ENCODE data around the gene U2AF1L4. TPM values are rescaled to one million over a fixed set of nuclear protein-coding genes. Genes with fewer than 3 reads are reported as not detected.
A peak's percentile ranks its signal among the peaks of the same experiment; 100 is the strongest.

U2AF1L4 gene
- polyA plus RNA-seq, 3 donors: 6.2 to 140 (median 8.7) TPM

GRCh38 chr19:35719402-35720162 lies 25.6 kb downstream of the U2AF1L4 start:
- WGBS (ENCODE audit: insufficient coverage): 93% methylated on average over 22 of the region's 32 CpGs
- H3K9ac ChIP-seq (ENCODE audit: insufficient read depth, low read length, poor library complexity, severe bottlenecking): peak overlapping the region; percentile 81
- peaks cover 33% of the 10 kb centered on the region for H3K79me2 ChIP-seq (ENCODE audit: insufficient read depth, low read length)
- peak overlapping the region; percentile 96 for H3K4me2 ChIP-seq (replicated peaks; ENCODE audit: extremely low read depth, low read length, poor library complexity, severe bottlenecking)
- DNase-seq: peak in 1 of 3 donors; percentile 4
- H3K4me3 ChIP-seq (replicated peaks in 1 of 3; ENCODE audit: low read depth in 2 of 3, low read length in 3 of 3): peak overlapping the region in 1 of 3 experiments; percentile 90
- H3K27me3 Mint-ChIP-seq (ENCODE audit: low read depth in 3 of 3): peaks cover 1 to 6% (median 1%) of the 10 kb centered on the region in 3 donors
- H3K27ac ChIP-seq (ENCODE audit: low read depth in 1 of 2, low read length in 2 of 2): no peak overlapping the region
- peaks cover 43 to 52% of the 10 kb centered on the region in 2 donors for H3K36me3 ChIP-seq (replicated peaks in 1 of 2; ENCODE audit: control insufficient read depth in 1 of 2, insufficient read depth in 2 of 2, low read length in 2 of 2)
- H3K4me1 ChIP-seq (ENCODE audit: control insufficient read depth in 1 of 2, insufficient read depth in 2 of 2, low read length in 2 of 2): peaks cover 23 to 37% of the 10 kb centered on the region in 2 donors
- peaks cover 39 to 45% of the 10 kb centered on the region in 2 donors for H3K36me3 Mint-ChIP-seq
- H3K27me3 ChIP-seq (ENCODE audit: control insufficient read depth in 2 of 2, insufficient read depth in 2 of 2, low read length in 2 of 2): no peaks in the 10 kb centered on the region
- H3K9me3 Mint-ChIP-seq: no peaks in the 10 kb centered on the region
- peaks cover 45% of the 10 kb centered on the region for H4K20me1 ChIP-seq (ENCODE audit: insufficient read depth, low read length)
- H3K27ac Mint-ChIP-seq: peak overlapping the region in 3 of 7 donors; percentile 26 to 55 (median 47)
- H3K4me3 Mint-ChIP-seq: peak overlapping the region; percentile 87 to 91
- TF ChIP-seq CTCF (IDR thresholded peaks at IDR 0.05): no peak
- intact Hi-C loops (cut with micrococcal nuclease): loop anchor here in 1 of 2 donors (5.0 kb wide), 2 partner anchors 92 to 172 kb away; partner anchors contain the start of genes RBM42 and TMEM147
- peaks cover 30% of the 10 kb centered on the region for H3K4me1 Mint-ChIP-seq
- no peak overlapping the region for H2AFZ ChIP-seq (ENCODE audit: insufficient read depth, low read depth, low read length, poor library complexity, severe bottlenecking)
- no peaks in the 10 kb centered on the region for H3K9me3 ChIP-seq (replicated peaks in 1 of 2; ENCODE audit: control insufficient read depth in 1 of 2, insufficient read depth in 1 of 2, low read length in 2 of 2)

DNA sequence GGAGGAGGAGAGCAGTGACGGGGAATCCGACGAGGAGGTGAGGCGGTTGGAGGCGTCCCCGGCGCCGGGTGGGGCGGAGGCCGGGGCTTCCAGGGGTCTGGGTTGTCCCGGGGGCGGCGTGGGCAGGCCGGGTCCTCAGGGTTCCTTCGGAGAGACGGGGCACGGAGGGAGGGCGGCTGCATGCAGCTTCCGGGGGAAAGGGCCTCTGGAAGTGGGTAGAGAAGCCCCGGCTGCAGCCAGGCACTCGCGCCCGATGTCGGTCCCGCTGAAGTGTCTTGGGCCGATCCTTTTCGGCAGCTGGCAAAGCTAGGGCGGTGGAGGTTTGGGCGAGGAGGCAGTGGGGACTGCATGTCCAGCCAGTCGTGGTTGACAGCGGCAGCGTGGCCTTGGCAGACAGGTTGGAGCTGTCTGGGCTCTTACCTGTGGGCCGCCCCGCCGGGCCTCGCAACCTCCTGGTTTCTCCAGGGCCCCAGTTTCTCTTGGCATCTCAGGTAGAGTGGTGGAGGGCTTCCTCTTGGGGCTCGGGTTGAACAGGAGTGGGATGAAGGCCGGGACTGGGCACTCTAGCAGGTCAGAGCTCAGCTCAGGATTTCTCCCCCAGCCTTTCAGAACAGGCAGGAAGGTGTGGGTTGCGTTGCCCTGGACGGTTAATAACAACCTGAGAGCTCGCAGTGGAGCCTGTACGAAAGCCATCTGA lies 26.7 kb downstream of the U2AF1L4 start:
- no peak for TF ChIP-seq CTCF (IDR thresholded peaks at IDR 0.05)
- peaks cover 1 to 6% (median 4%) of the 10 kb centered on the region in 3 donors for H3K27me3 Mint-ChIP-seq (ENCODE audit: low read depth in 3 of 3)
- Histone ChIP-seq H3K4me3 (replicated peaks in 1 of 3; ENCODE audit: low read depth in 2 of 3, low read length in 3 of 3) (peak overlapping the region; percentile 64 to 90 (median 81)), H3K79me2 (ENCODE audit: insufficient read depth, low read length) (peaks cover 33% of the 10 kb centered on the region), H3K36me3 (replicated peaks in 1 of 2; ENCODE audit: control insufficient read depth in 1 of 2, insufficient read depth in 2 of 2, low read length in 2 of 2) (peaks cover 32 to 41% of the 10 kb centered on the region in 2 donors), H3K4me2 (replicated peaks; ENCODE audit: extremely low read depth, low read length, poor library complexity, severe bottlenecking) (peak overlapping the region; percentile 96), H3K27ac (ENCODE audit: low read depth in 1 of 2, low read length in 2 of 2) (peak overlapping the region in 1 of 2 donors; percentile 66), H3K9me3 (replicated peaks in 1 of 2; ENCODE audit: control insufficient read depth in 1 of 2, insufficient read depth in 1 of 2, low read length in 2 of 2) (no peaks in the 10 kb centered on the region), H3K9ac (ENCODE audit: insufficient read depth, low read length, poor library complexity, severe bottlenecking) (peak overlapping the region; percentile 81), H3K27me3 (ENCODE audit: control insufficient read depth in 2 of 2, insufficient read depth in 2 of 2, low read length in 2 of 2) (no peaks in the 10 kb centered on the region), H3K4me1 (ENCODE audit: control insufficient read depth in 1 of 2, insufficient read depth in 2 of 2, low read length in 2 of 2) (peaks cover 23 to 37% of the 10 kb centered on the region in 2 donors), H2AFZ (ENCODE audit: insufficient read depth, low read depth, low read length, poor library complexity, severe bottlenecking) (peak overlapping the region; percentile 65), H4K20me1 (ENCODE audit: insufficient read depth, low read length) (peaks cover 40% of the 10 kb centered on the region)
- peak overlapping the region; percentile 87 to 91 for H3K4me3 Mint-ChIP-seq
- DNase-seq: peak in 1 of 3 donors; percentile 15
- WGBS (ENCODE audit: insufficient coverage): 1% methylated on average over 37 of the region's 42 CpGs
- H3K36me3 Mint-ChIP-seq: peaks cover 29 to 34% of the 10 kb centered on the region in 2 donors
- peak overlapping the region in 6 of 7 donors; percentile 48 to 88 (median 78) for H3K27ac Mint-ChIP-seq
- intact Hi-C loops (cut with micrococcal nuclease): loop anchor here in 1 of 2 donors (5.0 kb wide), 2 partner anchors 91 to 171 kb away; partner anchors contain the start of genes RBM42 and TMEM147
- no peaks in the 10 kb centered on the region for H3K9me3 Mint-ChIP-seq
- peaks cover 30% of the 10 kb centered on the region for H3K4me1 Mint-ChIP-seq

All from CD14-positive monocyte (primary cell).